Heart right ventricle (tissue), 16 donors: ENCODE results near the gene TCP1. TPM values are rescaled to one million over a fixed set of nuclear protein-coding genes. Genes with fewer than 3 reads are reported as not detected.

Experiments
- ATAC-seq, 8 donors: fragments of 200-7000 bp; cut with Tn5 transposase; one replicate each; pipeline ENCODE4 v1.9.1; 2020; ENCODE audit warnings: mild to moderate bottlenecking in 8 of 8, moderate library complexity in 8 of 8, moderate number of reproducible peaks in 1 of 8
- DNase-seq, 2 donors: peaks; one replicate each; pipeline ENCODE4 v3.0.0-alpha.2; 2020
- H3K27ac ChIP-seq, 10 donors: fragments of 200-600 bp; sonication (generic) in 2 of 10; one replicate each; pipeline versions ENCODE4 v1.5.0 to v1.8.0; 2020 to 2022; ENCODE audit warnings: mild to moderate bottlenecking in 3 of 10
- H3K27me3 ChIP-seq, 7 donors: fragments of 200-600 bp; one replicate each; pipeline ENCODE4 v1.8.0; 2021 to 2022; ENCODE audit warnings: mild to moderate bottlenecking in 2 of 7
- H3K36me3 ChIP-seq, 9 donors: fragments of 200-600 bp; sonication (generic) in 1 of 9; one replicate each; pipeline versions ENCODE4 v1.5.0 to v1.8.0; 2020 to 2022; ENCODE audit warnings: mild to moderate bottlenecking in 2 of 9
- H3K4me1 ChIP-seq, 9 donors: fragments of 200-600 bp; sonication (generic) in 1 of 9; one replicate each; pipeline versions ENCODE4 v1.5.0 to v1.8.0; 2020 to 2022; ENCODE audit warnings: mild to moderate bottlenecking in 4 of 9
- H3K4me3 ChIP-seq, 10 donors: fragments of 200-600 bp; sonication (generic) in 2 of 10; one replicate each; pipeline versions ENCODE4 v1.5.0 to v1.8.0; 2020 to 2022; ENCODE audit warnings: mild to moderate bottlenecking in 7 of 10, moderate library complexity in 2 of 10
- H3K9me3 ChIP-seq, 11 donors: fragments of 200-600 bp in 10 of 11; sonication (generic) in 2 of 11; one replicate each; pipeline versions ENCODE4 v1.5.0 to v1.8.0; 2013 to 2022; ENCODE audit warnings: mild to moderate bottlenecking in 2 of 11, control low read depth in 1 of 11, moderate library complexity in 1 of 11
- WGBS, 2 donors: extraction: QIAGEN DNeasy Blood & Tissue Kit; methylation state at CpG; one replicate each; pipeline ENCODE4 v1.1.7; 2013; ENCODE audit warnings: inconsistent platforms in 1 of 2; 5-methylcytosine and 5-hydroxymethylcytosine counted together
- intact Hi-C, 10 donors: fragments of 100-400 bp; cut with DNase I; formaldehyde crosslinking; loops; one replicate each; pipeline versions ENCODE4 v1.11.1 to v1.14.2; 2022
- polyA plus RNA-seq, 2 donors: library from polyadenylated mRNA; stranded (reverse); fragments of 200-250 nt; gene quantifications; one replicate each; pipeline ENCODE4 v1.2.3, GENCODE V29; 2013
- total RNA-seq, 10 donors: library from RNA; stranded (reverse); fragmentation: NEBNext Ultra II Directional in 3 of 10; extraction: Animal tissue kit (Norgen Biotek cat#: 25700) in 3 of 10; gene quantifications; one replicate each; pipeline versions ENCODE4 v1.2.1 to v1.2.4, GENCODE V29; 2021 to 2023
- TF ChIP-seq, protein P1 (sequence below), 9 donors: fragments of 200-600 bp; sonication (generic) in 2 of 9; IDR thresholded peaks; one replicate each; pipeline versions ENCODE4 v1.5.0 to v1.8.0; 2021 to 2022; ENCODE audit warnings: antibody characterized with exemption in 9 of 9, mild to moderate bottlenecking in 5 of 9, moderate library complexity in 1 of 9
- donor health status: Arrhythmogenic right ventricular cardiomyopathy.
- donor health status: ischemic (EF 13 %, LVEDD 7.1; RV severe dilation, severe dysfunction).
- donor health status: healthy with polysubstance abuse.
- donor health status: DM: no; HTN: yes; CAD: no.
- donor health status: DM: no; HTN: no; CAD: no.
- donor health status: ischemic (EF 25% LVEDD 6.9; RV normal size, moderate dysfunction).
- donor health status: ischemic (EF 25% LVEDD 5.7; RV mildly dilated, moderate dysfunction).
- donor health status: healthy.
- donor health status: DM: yes; HTN: yes; CAD: no.
- donor health status: Ischemic cardiomyopathy.
- donor health status: ischemic (EF 35%, LVEDD 5.7; RV mildly dilated, moderate dysfunction).
- donor health status: nonischemic (EF 11% LVEDD 7.7; RV severe dilation, severe dysfunction).
- donor health status: DM: yes; HTN: yes; CAD: no.
- donor health status: PGD.
- donor health status: ischemic (EF 29% LVEDD 5.4; RV normal size, mild dysfunction).
- donor health status: nonischemic (EF 23%, LVEDD 6.1; RV moderate dilation, normal function).

Gene TCP1
- total and polyA plus RNA-seq, 12 donors = 71.7 to 176 (median 139) TPM

DNA sequence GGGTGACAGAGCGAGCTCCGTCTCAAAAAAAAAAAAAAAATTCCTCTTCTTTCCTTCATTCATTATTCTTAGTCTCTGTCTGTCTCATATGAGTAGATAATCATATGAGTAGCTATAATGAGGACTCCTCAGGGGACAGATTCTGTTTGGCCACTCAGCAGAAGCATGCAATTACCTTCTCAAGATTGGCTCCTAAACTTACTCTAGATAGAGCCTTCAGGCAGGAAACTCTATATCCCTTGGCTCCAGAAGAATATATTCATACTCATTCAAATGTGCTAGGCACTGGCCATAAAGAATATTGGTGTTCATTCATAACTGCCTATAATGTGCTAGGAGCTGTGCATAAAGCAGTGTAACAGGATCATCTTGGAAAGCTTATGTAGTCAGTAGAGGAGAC is 29.8 kb downstream of the TCP1 start:
- no peak overlapping the region for H3K27ac ChIP-seq
- peaks cover 3 to 30% (median 19%) of the 10 kb centered on the region in 9 donors for H3K4me1 ChIP-seq
- H3K36me3 ChIP-seq = peaks cover 0 to 60% (median 5%) of the 10 kb centered on the region in 9 donors
- WGBS, 2 donors = 17 to 50% methylated on average over 1 of the region's 2 CpGs
- ATAC-seq = no peak
- intact Hi-C loops = loop anchor here in 7 of 10 donors (5.0 to 10.0 kb wide), 3 partner anchors 32 to 67 kb away; partner anchors contain the start of genes SOD2 (in 4 of the 7) and WTAP (in 4 of the 7)
- TF ChIP-seq, protein P1, sequence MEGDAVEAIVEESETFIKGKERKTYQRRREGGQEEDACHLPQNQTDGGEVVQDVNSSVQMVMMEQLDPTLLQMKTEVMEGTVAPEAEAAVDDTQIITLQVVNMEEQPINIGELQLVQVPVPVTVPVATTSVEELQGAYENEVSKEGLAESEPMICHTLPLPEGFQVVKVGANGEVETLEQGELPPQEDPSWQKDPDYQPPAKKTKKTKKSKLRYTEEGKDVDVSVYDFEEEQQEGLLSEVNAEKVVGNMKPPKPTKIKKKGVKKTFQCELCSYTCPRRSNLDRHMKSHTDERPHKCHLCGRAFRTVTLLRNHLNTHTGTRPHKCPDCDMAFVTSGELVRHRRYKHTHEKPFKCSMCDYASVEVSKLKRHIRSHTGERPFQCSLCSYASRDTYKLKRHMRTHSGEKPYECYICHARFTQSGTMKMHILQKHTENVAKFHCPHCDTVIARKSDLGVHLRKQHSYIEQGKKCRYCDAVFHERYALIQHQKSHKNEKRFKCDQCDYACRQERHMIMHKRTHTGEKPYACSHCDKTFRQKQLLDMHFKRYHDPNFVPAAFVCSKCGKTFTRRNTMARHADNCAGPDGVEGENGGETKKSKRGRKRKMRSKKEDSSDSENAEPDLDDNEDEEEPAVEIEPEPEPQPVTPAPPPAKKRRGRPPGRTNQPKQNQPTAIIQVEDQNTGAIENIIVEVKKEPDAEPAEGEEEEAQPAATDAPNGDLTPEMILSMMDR (IDR thresholded peaks at IDR 0.05) = no peak
- no peaks in the 10 kb centered on the region for H3K27me3 ChIP-seq
- no peaks in the 10 kb centered on the region for H3K9me3 ChIP-seq
- no peak overlapping the region for H3K4me3 ChIP-seq
- no peak for DNase-seq

DNA sequence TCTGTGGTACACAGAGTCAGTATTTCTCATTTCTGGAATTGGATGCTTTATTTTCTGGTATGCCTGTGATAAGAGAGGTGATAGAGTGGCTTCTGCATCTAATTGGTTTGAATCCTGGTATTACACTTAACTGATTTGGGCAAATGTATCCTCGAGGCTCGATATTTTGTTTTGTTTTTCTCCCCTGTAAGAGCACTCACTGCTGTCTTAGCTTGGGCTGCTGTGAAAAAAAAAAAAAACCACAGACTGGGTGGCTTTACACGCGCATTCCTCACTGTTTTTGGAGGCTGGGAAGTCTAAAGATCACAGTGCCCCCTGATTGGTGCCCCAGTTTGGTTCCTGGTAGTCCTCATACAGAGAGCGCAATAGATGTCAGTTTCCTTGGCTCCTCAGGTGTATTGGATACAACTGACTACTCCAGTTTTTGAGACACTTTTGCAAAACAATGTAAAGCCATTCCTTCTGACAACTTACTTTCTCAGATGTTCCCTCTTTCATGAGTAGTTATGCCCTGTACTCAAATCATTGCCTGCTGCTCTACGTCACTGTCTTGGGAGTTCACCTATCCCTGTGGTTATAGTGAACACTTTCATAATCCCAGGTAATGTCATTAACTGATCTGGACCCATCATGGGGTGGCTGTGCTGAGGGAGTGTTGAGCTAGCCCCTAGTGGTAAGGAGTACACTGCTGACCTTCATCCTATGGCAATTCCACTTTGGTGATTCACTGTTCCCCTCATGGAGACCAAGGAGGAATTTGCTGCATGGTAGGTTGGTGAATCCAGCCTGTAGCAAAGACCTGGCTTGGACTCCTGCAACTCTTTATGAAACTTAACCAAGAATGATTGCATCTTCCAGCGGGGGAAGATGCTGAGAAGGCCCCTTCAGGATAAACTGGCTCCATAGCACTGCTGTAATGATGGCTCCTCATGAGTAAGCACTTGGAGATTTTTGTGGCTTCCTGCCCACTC is 31.1 kb downstream of the TCP1 start:
- peaks cover 0 to 61% (median 8%) of the 10 kb centered on the region in 9 donors for H3K36me3 ChIP-seq
- no peak overlapping the region for H3K27ac ChIP-seq

DNA sequence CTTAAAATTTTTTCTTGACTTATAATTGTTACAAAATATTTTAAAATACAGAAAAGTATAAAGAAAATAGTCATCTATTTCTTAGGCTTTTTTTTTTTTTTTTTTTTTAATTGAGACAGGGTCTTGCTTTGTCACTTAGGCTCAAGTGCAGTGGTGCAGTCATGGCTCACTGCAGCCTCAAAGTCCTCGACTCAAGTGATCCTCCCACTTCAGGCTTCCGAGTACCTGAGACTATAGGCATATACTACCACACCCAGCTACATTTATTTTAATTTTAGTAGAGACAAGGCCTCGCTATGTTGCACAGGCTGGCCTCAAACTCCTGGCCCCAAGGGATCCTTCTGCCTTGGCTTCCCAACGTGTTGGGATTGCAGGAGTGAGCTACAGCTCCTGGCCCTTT is 32.9 kb downstream of the TCP1 start:
- Histone ChIP-seq H3K36me3 (peaks cover 0 to 76% (median 24%) of the 10 kb centered on the region in 9 donors), H3K27me3 (no peaks in the 10 kb centered on the region), H3K4me1 (peaks cover 0 to 20% (median 12%) of the 10 kb centered on the region in 9 donors), H3K27ac (no peak overlapping the region), H3K9me3 (no peaks in the 10 kb centered on the region), H3K4me3 (no peak overlapping the region)
- no peak for ATAC-seq
- no peak for DNase-seq
- TF ChIP-seq, protein P1 (IDR thresholded peaks at IDR 0.05) = no peak
- 83 to 84% methylated on average over 4 of the region's 4 CpGs for WGBS, 2 donors
- intact Hi-C loops = loop anchor here in 1 of 10 donors (10.0 kb wide), 1 partner anchor 62 kb away; the partner anchor contains the start of gene SOD2

More for the DNA sequence above, 31.1 kb downstream of the TCP1 start:
- H3K9me3 ChIP-seq = no peaks in the 10 kb centered on the region
- 93 to 94% methylated on average over 7 of the region's 7 CpGs for WGBS, 2 donors
- no peaks in the 10 kb centered on the region for H3K27me3 ChIP-seq
- intact Hi-C loops = loop anchor here in 1 of 10 donors (10.0 kb wide), 1 partner anchor 64 kb away; the partner anchor contains the start of gene SOD2
- H3K4me3 ChIP-seq = no peak overlapping the region
- no peak for ATAC-seq
- no peak for DNase-seq
- TF ChIP-seq, protein P1 (IDR thresholded peaks at IDR 0.05) = no peak
- peaks cover 3 to 29% (median 19%) of the 10 kb centered on the region in 9 donors for H3K4me1 ChIP-seq
